ENCODE results near the gene NT5DC3. TPM values are rescaled to one million over a fixed set of nuclear protein-coding genes. Genes with fewer than 3 reads are reported as not detected.

Gene NT5DC3
- polyA plus RNA-seq, 3 donors, result 0.27 to 4.8 (median 0.93) TPM

DNA sequence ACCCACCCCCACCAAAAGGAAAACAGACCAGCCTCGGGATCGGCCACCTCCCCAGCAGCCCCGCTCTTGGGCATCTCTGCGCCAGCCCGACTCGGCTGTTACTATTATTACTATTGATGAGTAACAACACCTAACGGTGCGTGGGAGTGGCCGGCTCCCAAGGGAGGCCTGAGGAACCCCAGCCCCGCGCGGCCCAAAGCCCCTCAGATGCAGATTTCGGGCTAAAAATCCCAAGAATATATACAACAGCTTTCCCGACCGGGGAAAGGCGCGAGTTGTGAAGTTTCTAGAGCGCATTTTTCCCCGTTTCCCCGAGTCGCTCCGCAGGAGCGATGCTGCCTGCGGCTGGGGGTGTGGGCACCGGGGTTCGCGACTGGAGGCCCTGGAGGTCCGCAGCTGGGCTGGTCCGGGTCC lies 565 bp downstream of the NT5DC3 start:
- Histone ChIP-seq H3K9me3 (replicated peaks in 1 of 2; ENCODE audit: control insufficient read depth in 1 of 2, insufficient read depth in 1 of 2, low read length in 2 of 2) (no peaks in the 10 kb centered on the region), H2AFZ (ENCODE audit: insufficient read depth, low read depth, low read length, poor library complexity, severe bottlenecking) (peak overlapping the region; percentile 89), H4K20me1 (ENCODE audit: insufficient read depth, low read length) (peaks cover 6% of the 10 kb centered on the region), H3K79me2 (ENCODE audit: insufficient read depth, low read length) (peaks cover 47% of the 10 kb centered on the region), H3K9ac (ENCODE audit: insufficient read depth, low read length, poor library complexity, severe bottlenecking) (peak overlapping the region; percentile 57), H3K4me1 (ENCODE audit: control insufficient read depth in 1 of 2, insufficient read depth in 2 of 2, low read length in 2 of 2) (peaks cover 22 to 31% of the 10 kb centered on the region in 2 donors), H3K4me2 (replicated peaks; ENCODE audit: extremely low read depth, low read length, poor library complexity, severe bottlenecking) (peak overlapping the region; percentile 93), H3K27ac (ENCODE audit: low read depth in 1 of 2, low read length in 2 of 2) (no peak overlapping the region), H3K27me3 (ENCODE audit: control insufficient read depth in 2 of 2, insufficient read depth in 2 of 2, low read length in 2 of 2) (no peaks in the 10 kb centered on the region), H3K36me3 (replicated peaks in 1 of 2; ENCODE audit: control insufficient read depth in 1 of 2, insufficient read depth in 2 of 2, low read length in 2 of 2) (no peaks in the 10 kb centered on the region), H3K4me3 (replicated peaks in 1 of 3; ENCODE audit: low read depth in 2 of 3, low read length in 3 of 3) (peak overlapping the region; percentile 53 to 87 (median 58))
- H3K4me3 Mint-ChIP-seq, result peak overlapping the region; percentile 82 to 87
- peak in 2 of 3 donors; percentile 14 for DNase-seq
- peaks cover 2 to 7% (median 5%) of the 10 kb centered on the region in 3 donors for H3K27me3 Mint-ChIP-seq (ENCODE audit: low read depth in 3 of 3)
- intact Hi-C loops (cut with micrococcal nuclease), result loop anchor here in 1 of 2 donors (2.0 to 5.0 kb wide), 2 partner anchors 38 to 88 kb away; no protein-coding TSS in a partner anchor
- H3K4me1 Mint-ChIP-seq, result peaks cover 28% of the 10 kb centered on the region
- peak overlapping the region in 2 of 7 donors; percentile 13 to 45 for H3K27ac Mint-ChIP-seq
- TF ChIP-seq, protein P1, sequence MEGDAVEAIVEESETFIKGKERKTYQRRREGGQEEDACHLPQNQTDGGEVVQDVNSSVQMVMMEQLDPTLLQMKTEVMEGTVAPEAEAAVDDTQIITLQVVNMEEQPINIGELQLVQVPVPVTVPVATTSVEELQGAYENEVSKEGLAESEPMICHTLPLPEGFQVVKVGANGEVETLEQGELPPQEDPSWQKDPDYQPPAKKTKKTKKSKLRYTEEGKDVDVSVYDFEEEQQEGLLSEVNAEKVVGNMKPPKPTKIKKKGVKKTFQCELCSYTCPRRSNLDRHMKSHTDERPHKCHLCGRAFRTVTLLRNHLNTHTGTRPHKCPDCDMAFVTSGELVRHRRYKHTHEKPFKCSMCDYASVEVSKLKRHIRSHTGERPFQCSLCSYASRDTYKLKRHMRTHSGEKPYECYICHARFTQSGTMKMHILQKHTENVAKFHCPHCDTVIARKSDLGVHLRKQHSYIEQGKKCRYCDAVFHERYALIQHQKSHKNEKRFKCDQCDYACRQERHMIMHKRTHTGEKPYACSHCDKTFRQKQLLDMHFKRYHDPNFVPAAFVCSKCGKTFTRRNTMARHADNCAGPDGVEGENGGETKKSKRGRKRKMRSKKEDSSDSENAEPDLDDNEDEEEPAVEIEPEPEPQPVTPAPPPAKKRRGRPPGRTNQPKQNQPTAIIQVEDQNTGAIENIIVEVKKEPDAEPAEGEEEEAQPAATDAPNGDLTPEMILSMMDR (IDR thresholded peaks at IDR 0.05), result no peak
- 0% methylated on average over 23 of the region's 29 CpGs for WGBS (ENCODE audit: insufficient coverage)
- H3K36me3 Mint-ChIP-seq, result peaks cover 0 to 12% of the 10 kb centered on the region in 2 donors
- H3K9me3 Mint-ChIP-seq, result peaks cover 0 to 6% (median 0%) of the 10 kb centered on the region in 7 donors

DNA sequence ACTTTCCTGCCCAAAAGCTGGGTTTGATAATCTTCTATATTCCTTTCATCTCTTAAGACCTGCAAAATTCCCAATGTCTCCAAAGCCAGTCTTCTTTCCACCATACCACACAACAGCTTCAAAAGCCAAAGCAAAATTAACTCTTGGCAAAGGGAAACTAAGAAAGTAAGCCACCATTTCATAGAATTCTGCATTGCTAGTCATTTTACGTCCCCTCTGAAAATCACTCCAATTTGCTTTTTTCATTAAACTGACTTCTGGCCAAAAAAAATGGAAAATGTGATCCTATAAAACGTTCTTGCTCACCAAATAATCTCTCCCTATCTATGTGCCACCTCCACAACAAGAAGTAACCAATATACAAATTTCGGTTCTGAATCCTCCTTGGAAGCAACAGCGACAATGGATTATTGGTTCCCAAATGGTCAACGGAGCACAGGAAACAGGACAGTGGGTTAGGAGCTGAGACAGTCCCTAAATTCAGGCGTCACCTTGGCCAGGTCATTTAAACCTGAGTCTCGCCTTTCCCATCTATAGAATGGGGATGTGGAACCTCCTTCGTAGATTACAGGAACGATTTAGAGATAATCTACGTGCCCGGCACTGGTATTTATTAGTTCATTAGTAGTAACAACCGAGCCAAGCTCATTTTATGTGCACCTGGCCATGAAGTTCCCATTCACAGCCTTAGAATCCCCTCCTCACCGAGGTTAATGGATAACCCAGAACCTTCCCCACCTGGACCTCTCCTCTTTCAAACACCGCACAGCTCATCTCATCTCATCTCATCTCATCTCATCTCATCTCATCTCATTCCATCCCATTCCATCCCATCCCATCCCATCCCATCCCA lies 1.2 kb downstream of the NT5DC3 start:
- intact Hi-C loops (cut with micrococcal nuclease), result loop anchor here in 1 of 2 donors (2.0 to 5.0 kb wide), 2 partner anchors 38 to 89 kb away; no protein-coding TSS in a partner anchor
- Histone ChIP-seq H3K9ac (ENCODE audit: insufficient read depth, low read length, poor library complexity, severe bottlenecking) (peak overlapping the region; percentile 57), H3K9me3 (replicated peaks in 1 of 2; ENCODE audit: control insufficient read depth in 1 of 2, insufficient read depth in 1 of 2, low read length in 2 of 2) (no peaks in the 10 kb centered on the region), H4K20me1 (ENCODE audit: insufficient read depth, low read length) (peaks cover 6% of the 10 kb centered on the region), H3K4me3 (replicated peaks in 1 of 3; ENCODE audit: low read depth in 2 of 3, low read length in 3 of 3) (peak overlapping the region; percentile 53 to 87 (median 58)), H3K4me1 (ENCODE audit: control insufficient read depth in 1 of 2, insufficient read depth in 2 of 2, low read length in 2 of 2) (peaks cover 22 to 31% of the 10 kb centered on the region in 2 donors), H3K79me2 (ENCODE audit: insufficient read depth, low read length) (peaks cover 53% of the 10 kb centered on the region), H3K36me3 (replicated peaks in 1 of 2; ENCODE audit: control insufficient read depth in 1 of 2, insufficient read depth in 2 of 2, low read length in 2 of 2) (no peaks in the 10 kb centered on the region), H3K4me2 (replicated peaks; ENCODE audit: extremely low read depth, low read length, poor library complexity, severe bottlenecking) (peak overlapping the region; percentile 93), H3K27me3 (ENCODE audit: control insufficient read depth in 2 of 2, insufficient read depth in 2 of 2, low read length in 2 of 2) (no peaks in the 10 kb centered on the region), H2AFZ (ENCODE audit: insufficient read depth, low read depth, low read length, poor library complexity, severe bottlenecking) (peak overlapping the region; percentile 89), H3K27ac (ENCODE audit: low read depth in 1 of 2, low read length in 2 of 2) (no peak overlapping the region)
- TF ChIP-seq, protein P1 (IDR thresholded peaks at IDR 0.05), result no peak
- Mint-ChIP-seq H3K4me3 (peak overlapping the region; percentile 82 to 87), H3K36me3 (peaks cover 0 to 12% of the 10 kb centered on the region in 2 donors), H3K27me3 (ENCODE audit: low read depth in 3 of 3) (peaks cover 2 to 7% (median 5%) of the 10 kb centered on the region in 3 donors), H3K9me3 (peaks cover 0 to 6% (median 0%) of the 10 kb centered on the region in 7 donors), H3K4me1 (peaks cover 28% of the 10 kb centered on the region), H3K27ac (peak overlapping the region in 3 of 7 donors; percentile 1 to 45 (median 13))
- DNase-seq, result no peak
- WGBS (ENCODE audit: insufficient coverage), result 87% methylated on average over 8 of the region's 14 CpGs
